BJ (cell line): Measurements from ENCODE around the gene TMEM258. TPM values are rescaled to one million over a fixed set of nuclear protein-coding genes. Genes with fewer than 3 reads are reported as not detected.

Experiments
- CTCF ChIA-PET: fragments of 350-600 bp; formaldehyde crosslinking; extraction: SDS; loops from one replicate; lab custom pipeline; 2021; ENCODE audit warnings: antibody characterized with exemption, inconsistent platforms; lab: Yijun Ruan, JAX
- POLR2A ChIA-PET: fragments of 300-600 bp; sonication (Branson Sonifier 250); formaldehyde crosslinking; extraction: SDS; loops from one replicate; lab custom pipeline; 2021; ENCODE audit warnings: antibody characterized with exemption; lab: Charles Lee
- DNase-seq: peaks from one replicate; pipeline ENCODE4 v3.0.0-alpha.2; 2011; ENCODE audit warnings: low read depth
- H3K27me3 ChIP-seq: 2 replicates; pipeline ENCODE4 v1.6.0; 2011; ENCODE audit warnings: low read length; ENCODE audit not compliant: control insufficient read depth, insufficient read depth
- H3K36me3 ChIP-seq: 2 replicates; pipeline ENCODE4 v1.5.1; 2011; ENCODE audit warnings: low read length; ENCODE audit not compliant: control insufficient read depth, insufficient read depth
- H3K4me3 ChIP-seq: 2 replicates; pipeline ENCODE4 v1.5.1; 2011; ENCODE audit warnings: low read depth, mild to moderate bottlenecking, control low read depth, low read length
- polyA plus RNA-seq: library from polyadenylated mRNA; depleted of rRNA; stranded (reverse); fragments of >200 nt; gene quantifications from 2 replicates; pipeline ENCODE4 v1.2.3, GENCODE V29; 2011
- TF ChIP-seq, protein P1 (sequence below): IDR thresholded peaks from 2 replicates; pipeline ENCODE4 v1.5.1; 2011; ENCODE audit warnings: low read depth, mild to moderate bottlenecking, control low read depth, inconsistent platforms, low read length, moderate library complexity; ENCODE audit not compliant: insufficient read depth

The TMEM258 gene
- polyA plus RNA-seq, 1 experiment: 371 TPM

DNA sequence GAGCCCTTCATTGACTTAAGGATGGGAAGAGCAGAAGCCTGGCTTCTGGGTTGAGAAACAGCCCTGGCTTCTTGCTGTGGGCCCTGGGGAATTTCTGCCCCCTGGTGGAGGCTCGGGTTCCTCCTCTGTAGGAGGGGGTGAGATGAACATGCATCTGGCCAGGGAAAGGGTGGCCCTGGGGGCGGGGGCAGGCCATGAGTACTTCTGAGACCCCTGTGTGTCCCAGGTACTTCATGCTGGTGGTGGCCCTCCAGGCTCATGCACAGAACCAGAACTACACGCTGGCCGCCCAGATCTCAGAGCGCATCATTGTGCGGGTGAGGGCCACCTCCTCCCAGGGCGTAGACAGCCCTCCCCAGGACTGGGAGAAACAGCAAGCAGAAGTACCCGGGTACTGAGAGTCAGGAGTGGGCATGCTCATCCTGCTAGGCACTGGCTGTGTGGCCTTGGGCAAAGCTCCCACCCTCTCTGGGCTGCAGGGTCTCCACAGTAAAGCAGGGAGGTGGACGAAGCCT is 15.8 kb downstream of the TMEM258 start:
- CTCF ChIA-PET: interaction anchor here (0.7 to 5.0 kb wide), 9 partner anchors 10 to 305 kb away, joined by 3 to 25 read pairs (median 5); no protein-coding TSS in a partner anchor

DNA sequence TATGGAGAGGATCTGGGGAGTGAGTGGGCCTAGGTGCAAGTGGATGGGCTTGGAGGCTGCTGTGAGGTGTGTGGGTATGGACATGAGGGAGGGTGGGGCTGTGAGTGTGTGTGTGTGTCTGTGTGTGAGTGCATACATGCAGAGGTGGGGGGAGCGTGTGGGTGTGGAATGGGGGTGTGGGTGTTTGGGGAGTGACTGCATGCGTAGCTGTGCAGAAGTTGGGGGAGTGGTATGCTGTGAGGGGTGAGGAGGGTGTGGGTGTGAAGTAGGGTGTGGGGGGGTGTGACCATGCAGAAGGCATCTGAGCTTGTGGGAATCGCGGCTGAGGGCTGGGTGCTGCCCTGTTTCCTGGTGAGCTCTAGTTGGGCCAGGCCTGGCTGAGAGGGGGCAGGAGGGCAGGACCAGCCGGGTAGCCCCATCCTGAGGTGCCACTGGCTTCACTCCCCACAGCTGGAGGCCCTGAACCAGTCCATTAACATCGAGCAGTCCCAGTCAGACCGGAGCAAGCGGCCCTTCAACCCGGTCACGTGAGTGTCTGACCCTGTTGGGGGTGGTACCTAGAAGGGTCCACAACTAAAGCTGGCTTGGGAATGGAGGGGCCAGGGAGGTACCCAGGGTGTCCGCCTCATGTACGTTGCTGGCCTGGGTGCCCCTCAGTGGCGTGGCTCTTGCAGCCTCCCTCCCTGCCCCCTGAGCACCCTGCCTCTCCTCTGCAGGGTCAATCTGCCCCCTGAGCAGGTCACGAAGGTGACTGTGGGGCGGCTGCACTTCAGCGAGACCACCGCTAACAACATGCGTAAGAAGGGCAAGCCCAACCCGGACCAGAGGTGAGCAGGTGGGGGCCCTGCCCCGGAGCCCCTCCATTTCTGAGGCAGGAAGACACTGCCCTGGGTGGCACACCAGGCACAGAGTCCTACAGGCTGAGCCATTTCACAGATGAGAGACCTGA is 16.5 kb downstream of the TMEM258 start:
- H3K36me3 ChIP-seq: no peaks in the 10 kb centered on the region
- ChIA-PET POLR2A (no interaction called here), CTCF (interaction anchor here (0.7 to 5.0 kb wide), 9 partner anchors 9 to 908 kb away, joined by 3 to 25 read pairs (median 4); no protein-coding TSS in a partner anchor)
- no peak for DNase-seq
- TF ChIP-seq, protein P1, sequence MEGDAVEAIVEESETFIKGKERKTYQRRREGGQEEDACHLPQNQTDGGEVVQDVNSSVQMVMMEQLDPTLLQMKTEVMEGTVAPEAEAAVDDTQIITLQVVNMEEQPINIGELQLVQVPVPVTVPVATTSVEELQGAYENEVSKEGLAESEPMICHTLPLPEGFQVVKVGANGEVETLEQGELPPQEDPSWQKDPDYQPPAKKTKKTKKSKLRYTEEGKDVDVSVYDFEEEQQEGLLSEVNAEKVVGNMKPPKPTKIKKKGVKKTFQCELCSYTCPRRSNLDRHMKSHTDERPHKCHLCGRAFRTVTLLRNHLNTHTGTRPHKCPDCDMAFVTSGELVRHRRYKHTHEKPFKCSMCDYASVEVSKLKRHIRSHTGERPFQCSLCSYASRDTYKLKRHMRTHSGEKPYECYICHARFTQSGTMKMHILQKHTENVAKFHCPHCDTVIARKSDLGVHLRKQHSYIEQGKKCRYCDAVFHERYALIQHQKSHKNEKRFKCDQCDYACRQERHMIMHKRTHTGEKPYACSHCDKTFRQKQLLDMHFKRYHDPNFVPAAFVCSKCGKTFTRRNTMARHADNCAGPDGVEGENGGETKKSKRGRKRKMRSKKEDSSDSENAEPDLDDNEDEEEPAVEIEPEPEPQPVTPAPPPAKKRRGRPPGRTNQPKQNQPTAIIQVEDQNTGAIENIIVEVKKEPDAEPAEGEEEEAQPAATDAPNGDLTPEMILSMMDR: no peak
- no peak overlapping the region for H3K4me3 ChIP-seq
- H3K27me3 ChIP-seq: no peaks in the 10 kb centered on the region

More for the DNA sequence above, 15.8 kb downstream of the TMEM258 start:
- DNase-seq: no peak
- no peaks in the 10 kb centered on the region for H3K27me3 ChIP-seq
- H3K4me3 ChIP-seq: no peak overlapping the region
- TF ChIP-seq, protein P1: peak; percentile 87
- POLR2A ChIA-PET: no interaction called here
- no peaks in the 10 kb centered on the region for H3K36me3 ChIP-seq

- CTCF ChIA-PET: interaction anchor here (0.7 to 5.0 kb wide), 7 partner anchors 9 to 907 kb away, joined by 3 to 25 read pairs (median 4); no protein-coding TSS in a partner anchor
- TF ChIP-seq, protein P1: no peak
- DNase-seq: no peak
- Histone ChIP-seq H3K36me3 (no peaks in the 10 kb centered on the region), H3K27me3 (no peaks in the 10 kb centered on the region), H3K4me3 (no peak overlapping the region)
- POLR2A ChIA-PET: no interaction called here
These were observed 17.3 kb downstream of the TMEM258 start for GRCh38 chr11:61775106-61775505.

DNA sequence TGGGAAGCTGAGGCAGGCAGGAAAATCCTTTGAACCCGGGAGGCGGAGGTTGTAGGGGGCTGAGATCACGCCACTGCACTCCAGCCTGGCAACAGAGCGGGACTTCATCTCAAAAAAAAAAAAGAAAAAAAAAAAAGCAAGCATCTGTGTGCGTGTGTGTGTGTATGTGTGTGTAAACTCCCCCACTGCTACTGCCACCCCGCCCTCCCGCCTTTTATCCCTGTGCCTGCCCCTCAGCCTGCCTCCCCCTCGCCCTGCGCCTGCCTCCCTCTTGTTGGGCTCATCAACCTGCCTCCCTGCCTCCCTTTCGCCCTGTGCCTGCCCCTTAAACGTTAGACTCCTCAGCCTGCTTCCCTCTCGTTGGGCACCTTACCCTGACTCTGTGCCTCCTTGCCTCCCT is 18.0 kb downstream of the TMEM258 start:
- ChIA-PET CTCF (interaction anchor here (0.9 to 5.0 kb wide), 3 partner anchors 21 to 28 kb away, joined by 4 to 25 read pairs (median 4); no protein-coding TSS in a partner anchor), POLR2A (no interaction called here)
- no peaks in the 10 kb centered on the region for H3K27me3 ChIP-seq
- H3K36me3 ChIP-seq: no peaks in the 10 kb centered on the region
- TF ChIP-seq, protein P1: no peak
- H3K4me3 ChIP-seq: no peak overlapping the region
- no peak for DNase-seq

- POLR2A ChIA-PET: no interaction called here
- no peak for DNase-seq
- CTCF ChIA-PET: interaction anchor here (1.4 to 5.0 kb wide), 2 partner anchors 25 to 27 kb away, joined by 4 to 25 read pairs; no protein-coding TSS in a partner anchor
- no peak overlapping the region for H3K4me3 ChIP-seq
- TF ChIP-seq, protein P1: no peak
- no peaks in the 10 kb centered on the region for H3K27me3 ChIP-seq
- no peaks in the 10 kb centered on the region for H3K36me3 ChIP-seq
These were observed 18.6 kb downstream of the TMEM258 start for GRCh38 chr11:61773809-61774208.
